ENCODE measurements around the gene WDFY3. TPM values are rescaled to one million over a fixed set of nuclear protein-coding genes. Genes with fewer than 3 reads are reported as not detected.

The WDFY3 gene
- total RNA-seq, 1 donor, result 91.9 TPM

DNA sequence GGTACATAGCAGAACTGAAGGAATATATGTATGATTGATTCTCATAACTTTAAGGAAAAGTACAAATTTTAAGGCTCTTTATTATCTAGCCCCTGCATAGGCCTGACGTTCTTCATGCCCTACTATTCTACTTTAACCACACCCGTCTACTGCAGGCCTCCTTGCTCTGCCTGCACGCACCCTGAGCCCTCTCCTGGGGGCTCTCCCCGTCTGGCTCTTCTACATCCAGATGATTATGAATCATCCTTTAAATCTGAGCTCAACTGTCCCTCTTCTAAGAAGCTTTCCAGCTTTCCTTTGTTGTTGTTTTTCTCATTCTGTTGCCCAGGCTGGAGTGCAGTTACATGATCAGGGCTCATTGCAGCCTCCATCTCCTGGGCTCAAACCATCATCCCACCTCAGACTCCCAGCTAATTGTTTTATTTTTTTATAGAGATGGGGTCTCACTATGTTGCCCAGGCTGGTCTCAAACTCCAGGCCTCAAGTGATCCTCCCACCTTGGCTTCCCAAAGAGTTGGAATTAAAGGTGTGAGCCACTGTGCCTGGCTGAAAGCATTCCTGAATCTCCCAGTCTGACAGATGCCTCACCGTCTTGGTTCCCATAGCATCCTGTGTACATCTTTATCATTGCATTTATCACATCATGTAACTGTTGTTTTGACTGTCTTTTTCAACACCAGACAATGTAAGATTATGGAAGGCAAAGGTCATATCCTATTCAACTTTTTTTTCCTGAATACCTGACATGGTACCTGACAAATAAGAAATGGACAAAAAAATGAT lies 89.2 kb downstream of the WDFY3 start:
- H3K27me3 ChIP-seq (ENCODE audit: insufficient read depth, low read length), result no peaks in the 10 kb centered on the region
- peaks cover 10% of the 10 kb centered on the region for H3K79me2 ChIP-seq (ENCODE audit: insufficient read depth, low read length)
- peaks cover 3% of the 10 kb centered on the region for H3K36me3 ChIP-seq (ENCODE audit: insufficient read depth, low read length)
- H4K20me1 ChIP-seq (ENCODE audit: insufficient read depth, low read length), result no peaks in the 10 kb centered on the region
- TF ChIP-seq, protein P1, sequence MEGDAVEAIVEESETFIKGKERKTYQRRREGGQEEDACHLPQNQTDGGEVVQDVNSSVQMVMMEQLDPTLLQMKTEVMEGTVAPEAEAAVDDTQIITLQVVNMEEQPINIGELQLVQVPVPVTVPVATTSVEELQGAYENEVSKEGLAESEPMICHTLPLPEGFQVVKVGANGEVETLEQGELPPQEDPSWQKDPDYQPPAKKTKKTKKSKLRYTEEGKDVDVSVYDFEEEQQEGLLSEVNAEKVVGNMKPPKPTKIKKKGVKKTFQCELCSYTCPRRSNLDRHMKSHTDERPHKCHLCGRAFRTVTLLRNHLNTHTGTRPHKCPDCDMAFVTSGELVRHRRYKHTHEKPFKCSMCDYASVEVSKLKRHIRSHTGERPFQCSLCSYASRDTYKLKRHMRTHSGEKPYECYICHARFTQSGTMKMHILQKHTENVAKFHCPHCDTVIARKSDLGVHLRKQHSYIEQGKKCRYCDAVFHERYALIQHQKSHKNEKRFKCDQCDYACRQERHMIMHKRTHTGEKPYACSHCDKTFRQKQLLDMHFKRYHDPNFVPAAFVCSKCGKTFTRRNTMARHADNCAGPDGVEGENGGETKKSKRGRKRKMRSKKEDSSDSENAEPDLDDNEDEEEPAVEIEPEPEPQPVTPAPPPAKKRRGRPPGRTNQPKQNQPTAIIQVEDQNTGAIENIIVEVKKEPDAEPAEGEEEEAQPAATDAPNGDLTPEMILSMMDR (IDR thresholded peaks at IDR 0.05; ENCODE audit: extremely low read depth, low read depth, low read length), result no peak
- no peak overlapping the region for H3K4me2 ChIP-seq (ENCODE audit: insufficient read depth, low read length)
- H3K27ac ChIP-seq (ENCODE audit: low read depth, low read length), result peak overlapping the region; percentile 72
- DNase-seq (ENCODE audit: insufficient read length, low spot score, missing footprints), result peak; percentile 38
- H2AFZ ChIP-seq (ENCODE audit: low read length), result no peak overlapping the region
- no peak overlapping the region for H3K4me3 ChIP-seq (ENCODE audit: insufficient read depth, low read length)
- H3K4me1 ChIP-seq (ENCODE audit: insufficient read depth, low read length), result peaks cover 32% of the 10 kb centered on the region
- no peaks in the 10 kb centered on the region for H3K9me3 ChIP-seq (ENCODE audit: low read depth, low read length)

GRCh38 chr4:84875636-84876371 lies 90.7 kb downstream of the WDFY3 start:
- Histone ChIP-seq H3K27me3 (ENCODE audit: insufficient read depth, low read length) (no peaks in the 10 kb centered on the region), H3K79me2 (ENCODE audit: insufficient read depth, low read length) (peaks cover 12% of the 10 kb centered on the region), H3K4me2 (ENCODE audit: insufficient read depth, low read length) (no peak overlapping the region), H4K20me1 (ENCODE audit: insufficient read depth, low read length) (no peaks in the 10 kb centered on the region), H3K27ac (ENCODE audit: low read depth, low read length) (no peak overlapping the region), H3K4me1 (ENCODE audit: insufficient read depth, low read length) (peaks cover 32% of the 10 kb centered on the region), H3K9me3 (ENCODE audit: low read depth, low read length) (no peaks in the 10 kb centered on the region), H3K4me3 (ENCODE audit: insufficient read depth, low read length) (no peak overlapping the region), H3K36me3 (ENCODE audit: insufficient read depth, low read length) (no peaks in the 10 kb centered on the region), H2AFZ (ENCODE audit: low read length) (no peak overlapping the region)
- TF ChIP-seq, protein P1 (IDR thresholded peaks at IDR 0.05; ENCODE audit: extremely low read depth, low read depth, low read length), result no peak
- no peak for DNase-seq (ENCODE audit: insufficient read length, low spot score, missing footprints)

DNA sequence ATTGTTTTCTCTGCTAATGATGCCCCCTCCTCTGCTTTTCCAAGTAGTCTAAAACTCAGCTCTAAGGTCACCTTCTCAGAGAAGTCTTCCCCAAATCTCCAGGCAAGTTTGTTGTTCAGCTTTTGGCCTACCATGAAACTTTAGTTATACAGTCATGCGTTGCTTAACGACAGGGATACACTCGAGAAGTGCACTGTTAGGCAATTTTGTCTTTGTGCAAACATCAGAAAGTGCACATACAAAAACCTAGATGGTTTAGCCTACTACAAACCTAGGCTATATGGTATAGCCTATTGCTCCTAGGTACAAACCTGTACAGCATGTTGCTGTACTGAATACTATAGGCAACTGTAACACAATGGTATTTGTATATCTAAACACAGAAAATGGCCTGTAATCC lies 91.9 kb downstream of the WDFY3 start:
- TF ChIP-seq, protein P1 (IDR thresholded peaks at IDR 0.05; ENCODE audit: extremely low read depth, low read depth, low read length), result no peak
- Histone ChIP-seq H3K4me1 (ENCODE audit: insufficient read depth, low read length) (peaks cover 36% of the 10 kb centered on the region), H3K79me2 (ENCODE audit: insufficient read depth, low read length) (peaks cover 20% of the 10 kb centered on the region), H3K36me3 (ENCODE audit: insufficient read depth, low read length) (no peaks in the 10 kb centered on the region), H3K27ac (ENCODE audit: low read depth, low read length) (no peak overlapping the region), H3K4me3 (ENCODE audit: insufficient read depth, low read length) (no peak overlapping the region), H4K20me1 (ENCODE audit: insufficient read depth, low read length) (no peaks in the 10 kb centered on the region), H3K4me2 (ENCODE audit: insufficient read depth, low read length) (no peak overlapping the region), H3K27me3 (ENCODE audit: insufficient read depth, low read length) (no peaks in the 10 kb centered on the region), H3K9me3 (ENCODE audit: low read depth, low read length) (no peaks in the 10 kb centered on the region), H2AFZ (ENCODE audit: low read length) (no peak overlapping the region)
- no peak for DNase-seq (ENCODE audit: insufficient read length, low spot score, missing footprints)

Measured in osteoblast (primary cell).